Psoas muscle (tissue), 8 donors: ENCODE data around the gene ARFGEF3. TPM values are rescaled to one million over a fixed set of nuclear protein-coding genes. Genes with fewer than 3 reads are reported as not detected.
A peak's percentile ranks its signal among the peaks of the same experiment; 100 is the strongest.

Source experiments
- ATAC-seq, 4 donors: fragments of 200-7000 bp; cut with Tn5 transposase; one replicate each; pipeline ENCODE4 v1.9.1; 2020; ENCODE audit warnings: moderate library complexity in 3 of 4, mild to moderate bottlenecking in 2 of 4
- DNase-seq, 2 donors: peaks; one replicate each; pipeline ENCODE4 v3.0.0-alpha.2; 2020
- H3K27ac ChIP-seq: fragments of 200-600 bp; one replicate; pipeline ENCODE4 v1.8.0; 2022
- H3K27me3 ChIP-seq, 3 donors: fragments of 200-600 bp in 1 of 3; one replicate each; pipeline versions ENCODE4 v1.6.1 to v1.8.0; 2013 to 2022; ENCODE audit warnings: low read length in 2 of 3, mild to moderate bottlenecking in 2 of 3, moderate library complexity in 1 of 3; ENCODE audit not compliant: insufficient read depth in 3 of 3
- H3K36me3 ChIP-seq, 2 donors: fragments of 200-600 bp in 1 of 2; one replicate each; pipeline versions ENCODE4 v1.6.1 to v1.8.0; 2013 to 2022; ENCODE audit warnings: low read depth in 1 of 2, mild to moderate bottlenecking in 1 of 2, moderate library complexity in 1 of 2; ENCODE audit not compliant: insufficient read depth in 1 of 2
- H3K4me1 ChIP-seq: fragments of 200-600 bp; one replicate; pipeline ENCODE4 v1.8.0; 2022
- H3K4me3 ChIP-seq: fragments of 200-600 bp; one replicate; pipeline ENCODE4 v1.8.0; 2022; ENCODE audit warnings: mild to moderate bottlenecking
- H3K9me3 ChIP-seq: fragments of 200-600 bp; one replicate; pipeline ENCODE4 v1.8.0; 2022
- WGBS, 3 donors: extraction: QIAGEN DNeasy Blood & Tissue Kit; methylation state at CpG; one replicate each; pipeline versions ENCODE4 v1.1.6 to v1.1.7; 2013; 5-methylcytosine and 5-hydroxymethylcytosine counted together
- intact Hi-C, 2 donors: fragments of 100-400 bp; cut with DNase I; formaldehyde crosslinking; loops; one replicate each; pipeline versions ENCODE4 v1.11.0 to v1.14.2; 2022
- long read RNA-seq, 2 donors: library from polyadenylated mRNA; unstranded; transcript quantifications; one replicate each; pipeline ENCODE4 v2.0.0, GENCODE V29; 2021
- polyA plus RNA-seq, 3 donors: library from polyadenylated mRNA; stranded (reverse); fragments of 200-250 nt; gene quantifications; one replicate each; pipeline ENCODE4 v1.2.3, GENCODE V29; 2013
- total RNA-seq, 4 donors: library from RNA; stranded (reverse); fragmentation: NEBNext Ultra II Directional in 2 of 4; extraction: Animal tissue kit (Norgen Biotek cat#: 25700) in 2 of 4; gene quantifications; one replicate each; pipeline versions ENCODE4 v1.2.1 to v1.2.4, GENCODE V29; 2021 to 2023
- TF ChIP-seq, protein P1 (sequence below): fragments of 200-600 bp; IDR thresholded peaks from one replicate; pipeline ENCODE4 v1.8.0; 2022; ENCODE audit warnings: antibody characterized with exemption
- donor health status: healthy with polysubstance abuse.
- donor health status: DM: no; HTN: no; CAD: no; lungs with moderate emphysema.
- donor health status: Bipolar disorder and iron deficiency.
- donor health status: healthy.
- donor health status: DM: yes; HTN: yes; CAD: no.
- donor health status: DM: no; HTN: no; CAD: no.
- donor health status: DM: no; HTN: no; CAD: no.
- donor health status: DM: yes; HTN: yes; CAD: no.

The ARFGEF3 gene, protein sequence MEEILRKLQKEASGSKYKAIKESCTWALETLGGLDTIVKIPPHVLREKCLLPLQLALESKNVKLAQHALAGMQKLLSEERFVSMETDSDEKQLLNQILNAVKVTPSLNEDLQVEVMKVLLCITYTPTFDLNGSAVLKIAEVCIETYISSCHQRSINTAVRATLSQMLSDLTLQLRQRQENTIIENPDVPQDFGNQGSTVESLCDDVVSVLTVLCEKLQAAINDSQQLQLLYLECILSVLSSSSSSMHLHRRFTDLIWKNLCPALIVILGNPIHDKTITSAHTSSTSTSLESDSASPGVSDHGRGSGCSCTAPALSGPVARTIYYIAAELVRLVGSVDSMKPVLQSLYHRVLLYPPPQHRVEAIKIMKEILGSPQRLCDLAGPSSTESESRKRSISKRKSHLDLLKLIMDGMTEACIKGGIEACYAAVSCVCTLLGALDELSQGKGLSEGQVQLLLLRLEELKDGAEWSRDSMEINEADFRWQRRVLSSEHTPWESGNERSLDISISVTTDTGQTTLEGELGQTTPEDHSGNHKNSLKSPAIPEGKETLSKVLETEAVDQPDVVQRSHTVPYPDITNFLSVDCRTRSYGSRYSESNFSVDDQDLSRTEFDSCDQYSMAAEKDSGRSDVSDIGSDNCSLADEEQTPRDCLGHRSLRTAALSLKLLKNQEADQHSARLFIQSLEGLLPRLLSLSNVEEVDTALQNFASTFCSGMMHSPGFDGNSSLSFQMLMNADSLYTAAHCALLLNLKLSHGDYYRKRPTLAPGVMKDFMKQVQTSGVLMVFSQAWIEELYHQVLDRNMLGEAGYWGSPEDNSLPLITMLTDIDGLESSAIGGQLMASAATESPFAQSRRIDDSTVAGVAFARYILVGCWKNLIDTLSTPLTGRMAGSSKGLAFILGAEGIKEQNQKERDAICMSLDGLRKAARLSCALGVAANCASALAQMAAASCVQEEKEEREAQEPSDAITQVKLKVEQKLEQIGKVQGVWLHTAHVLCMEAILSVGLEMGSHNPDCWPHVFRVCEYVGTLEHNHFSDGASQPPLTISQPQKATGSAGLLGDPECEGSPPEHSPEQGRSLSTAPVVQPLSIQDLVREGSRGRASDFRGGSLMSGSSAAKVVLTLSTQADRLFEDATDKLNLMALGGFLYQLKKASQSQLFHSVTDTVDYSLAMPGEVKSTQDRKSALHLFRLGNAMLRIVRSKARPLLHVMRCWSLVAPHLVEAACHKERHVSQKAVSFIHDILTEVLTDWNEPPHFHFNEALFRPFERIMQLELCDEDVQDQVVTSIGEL (N-terminal part only)
- total RNA-seq (10 to 100 TPM in 2 of 4 donors, under 1 TPM in 2; 0.38 to 18.4 (median 7.6) TPM), polyA plus RNA-seq (under 1 TPM; 0.20 to 0.22 (median 0.21) TPM)
- long read RNA-seq, donor 1, result 0 reads
- long read RNA-seq, donor 2, partial matches to known transcripts, result 0 of 1 reads
- long read RNA-seq, donor 2, other reads (novel, unspliced or antisense), result 1 of 1 reads

DNA sequence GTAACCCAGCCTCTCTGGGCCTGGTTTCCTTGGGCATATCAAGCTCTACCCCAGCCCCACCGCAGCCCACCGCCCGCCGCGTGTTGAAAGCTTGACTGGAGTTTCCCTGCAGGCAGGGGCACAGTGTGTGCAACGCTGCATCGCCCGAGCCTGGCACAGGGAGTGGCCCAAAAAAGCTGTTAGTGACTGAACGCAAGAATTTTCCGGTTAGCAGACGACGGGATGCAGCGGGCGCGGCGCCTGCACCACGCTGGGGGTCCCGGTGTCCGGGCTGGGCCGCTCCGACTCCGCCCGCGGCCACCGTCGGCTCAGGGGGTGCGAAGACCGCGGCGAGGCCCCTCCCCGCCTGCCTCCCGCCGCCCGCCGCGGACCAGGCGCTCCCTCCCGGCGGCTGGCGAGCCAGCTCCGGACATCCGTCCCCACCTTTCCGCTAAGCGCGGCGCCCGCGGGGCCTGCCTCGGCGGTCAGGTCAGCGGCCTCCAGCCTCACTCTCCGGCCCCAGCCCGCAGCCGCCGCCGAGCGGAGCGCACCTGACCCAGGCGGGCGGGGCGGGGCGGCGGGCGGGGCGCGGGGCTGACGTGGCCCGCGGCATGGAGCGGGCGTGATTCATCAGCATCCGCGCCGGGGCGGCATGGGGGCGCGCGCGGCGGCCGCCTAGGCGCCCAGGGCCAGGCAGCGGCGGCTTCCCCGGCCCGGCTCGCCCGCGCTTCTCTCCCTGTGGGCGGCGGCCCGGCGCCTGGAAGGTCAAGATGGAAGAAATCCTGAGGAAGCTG, at the start of gene ARFGEF3:
ARFGEF3 (plus strand) TSS at position 602 of the 773 bp plus-strand sequence; CDS start at position 750, 148 bp downstream.
- H3K27ac ChIP-seq, result no peak within 1 kb of the TSS
- intact Hi-C loops, result no loop called here
- H3K36me3 ChIP-seq, result no peaks in the 10 kb centered on the region
- no peaks in the 10 kb centered on the region for H3K4me1 ChIP-seq
- H3K4me3 ChIP-seq, result peak within 1 kb of the TSS; percentile 63
- H3K27me3 ChIP-seq, result peaks cover 6 to 57% (median 9%) of the 10 kb centered on the region in 3 donors
- 1% methylated on average over 49 to 93 of the region's 93 CpGs for WGBS, 3 donors
- TF ChIP-seq, protein P1, sequence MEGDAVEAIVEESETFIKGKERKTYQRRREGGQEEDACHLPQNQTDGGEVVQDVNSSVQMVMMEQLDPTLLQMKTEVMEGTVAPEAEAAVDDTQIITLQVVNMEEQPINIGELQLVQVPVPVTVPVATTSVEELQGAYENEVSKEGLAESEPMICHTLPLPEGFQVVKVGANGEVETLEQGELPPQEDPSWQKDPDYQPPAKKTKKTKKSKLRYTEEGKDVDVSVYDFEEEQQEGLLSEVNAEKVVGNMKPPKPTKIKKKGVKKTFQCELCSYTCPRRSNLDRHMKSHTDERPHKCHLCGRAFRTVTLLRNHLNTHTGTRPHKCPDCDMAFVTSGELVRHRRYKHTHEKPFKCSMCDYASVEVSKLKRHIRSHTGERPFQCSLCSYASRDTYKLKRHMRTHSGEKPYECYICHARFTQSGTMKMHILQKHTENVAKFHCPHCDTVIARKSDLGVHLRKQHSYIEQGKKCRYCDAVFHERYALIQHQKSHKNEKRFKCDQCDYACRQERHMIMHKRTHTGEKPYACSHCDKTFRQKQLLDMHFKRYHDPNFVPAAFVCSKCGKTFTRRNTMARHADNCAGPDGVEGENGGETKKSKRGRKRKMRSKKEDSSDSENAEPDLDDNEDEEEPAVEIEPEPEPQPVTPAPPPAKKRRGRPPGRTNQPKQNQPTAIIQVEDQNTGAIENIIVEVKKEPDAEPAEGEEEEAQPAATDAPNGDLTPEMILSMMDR, result no peak
- peak; percentile 64 to 65 for DNase-seq
- ATAC-seq, result peak; percentile 74 to 91 (median 90)
- H3K9me3 ChIP-seq, result no peaks in the 10 kb centered on the region

DNA sequence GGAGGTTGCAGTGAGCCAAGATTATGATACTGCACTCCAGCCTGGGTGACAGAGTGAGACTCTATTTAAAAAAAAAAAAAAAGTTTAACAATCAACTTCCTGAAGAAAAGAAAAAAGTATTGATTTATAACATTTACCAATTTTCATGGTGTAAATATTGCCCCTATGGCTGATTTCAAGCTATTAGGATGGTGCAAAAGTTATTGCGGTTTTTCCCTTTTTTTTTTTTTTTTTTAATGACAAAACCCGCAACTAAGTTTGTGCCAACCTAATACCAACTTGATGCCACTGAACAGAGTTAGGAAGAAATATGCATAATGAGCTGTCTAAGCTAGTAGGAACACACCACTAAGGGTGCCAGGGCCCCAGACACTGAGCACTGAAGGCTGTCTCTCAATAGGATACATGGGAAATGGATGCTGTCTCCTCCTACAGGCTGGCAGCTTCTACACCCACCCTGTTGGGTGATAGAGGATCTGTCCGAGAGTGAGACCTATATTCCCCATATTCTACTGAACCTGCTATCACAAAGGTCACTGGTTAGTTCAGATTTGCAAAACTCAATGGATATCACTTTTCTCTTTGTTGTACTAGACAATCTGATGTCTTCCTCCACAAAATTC, 48.0 kb upstream of the ARFGEF3 start:
- DNase-seq (no peak), ATAC-seq (no peak)
- Histone ChIP-seq H3K4me3 (no peak overlapping the region), H3K4me1 (peaks cover 2% of the 10 kb centered on the region), H3K27ac (no peak overlapping the region), H3K9me3 (no peaks in the 10 kb centered on the region), H3K27me3 (peaks cover 0 to 15% (median 7%) of the 10 kb centered on the region in 3 donors), H3K36me3 (no peaks in the 10 kb centered on the region)
- intact Hi-C loops, result loop anchor here (2.0 to 10.0 kb wide), 6 partner anchors 291 to 654 kb away; partner anchors contain the start of gene HEBP2 (in 2 of the 2)
- WGBS, 3 donors, result 74 to 85% (median 77%) methylated on average over 3 of the region's 3 CpGs
- TF ChIP-seq, protein P1, result no peak

DNA sequence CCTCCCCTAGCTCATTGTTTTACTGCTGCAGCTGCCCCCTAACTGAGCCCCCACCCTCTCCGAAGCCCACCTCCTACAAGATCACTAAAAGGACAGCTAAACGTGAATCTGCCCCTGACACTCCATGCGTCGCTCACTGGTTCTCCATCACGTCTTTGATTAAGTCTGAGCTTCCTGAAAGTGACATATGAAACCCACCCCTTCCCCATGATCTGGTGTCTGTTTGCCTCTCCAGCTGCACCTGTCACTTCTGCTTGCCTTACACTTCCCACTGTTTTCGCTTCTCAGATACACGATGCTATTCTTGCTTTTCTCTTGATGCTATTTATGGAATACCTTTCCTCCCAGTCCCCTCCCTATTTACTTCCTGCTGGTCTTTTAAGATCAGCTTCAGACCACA, 46.5 kb upstream of the ARFGEF3 start:
- WGBS, 3 donors, result 26 to 31% (median 31%) methylated on average over 7 of the region's 7 CpGs
- ATAC-seq (no peak), DNase-seq (no peak)
- peaks cover 2% of the 10 kb centered on the region for H3K4me1 ChIP-seq
- no peaks in the 10 kb centered on the region for H3K9me3 ChIP-seq
- peaks cover 0 to 9% (median 7%) of the 10 kb centered on the region in 3 donors for H3K27me3 ChIP-seq
- no peaks in the 10 kb centered on the region for H3K36me3 ChIP-seq
- H3K4me3 ChIP-seq, result no peak overlapping the region
- TF ChIP-seq, protein P1, result no peak
- intact Hi-C loops, result loop anchor here (2.0 to 10.0 kb wide), 6 partner anchors 167 to 652 kb away; partner anchors contain the start of gene HEBP2 (in 2 of the 2)
- H3K27ac ChIP-seq, result no peak overlapping the region
